Pons (tissue), 1 donor: ENCODE data around the gene KCTD2.

ENCODE experiments used
- DNase-seq: peaks from one replicate; pipeline ENCODE4 v3.0.0-alpha.2; 2016; ENCODE audit warnings: low spot score

Gene KCTD2

DNA sequence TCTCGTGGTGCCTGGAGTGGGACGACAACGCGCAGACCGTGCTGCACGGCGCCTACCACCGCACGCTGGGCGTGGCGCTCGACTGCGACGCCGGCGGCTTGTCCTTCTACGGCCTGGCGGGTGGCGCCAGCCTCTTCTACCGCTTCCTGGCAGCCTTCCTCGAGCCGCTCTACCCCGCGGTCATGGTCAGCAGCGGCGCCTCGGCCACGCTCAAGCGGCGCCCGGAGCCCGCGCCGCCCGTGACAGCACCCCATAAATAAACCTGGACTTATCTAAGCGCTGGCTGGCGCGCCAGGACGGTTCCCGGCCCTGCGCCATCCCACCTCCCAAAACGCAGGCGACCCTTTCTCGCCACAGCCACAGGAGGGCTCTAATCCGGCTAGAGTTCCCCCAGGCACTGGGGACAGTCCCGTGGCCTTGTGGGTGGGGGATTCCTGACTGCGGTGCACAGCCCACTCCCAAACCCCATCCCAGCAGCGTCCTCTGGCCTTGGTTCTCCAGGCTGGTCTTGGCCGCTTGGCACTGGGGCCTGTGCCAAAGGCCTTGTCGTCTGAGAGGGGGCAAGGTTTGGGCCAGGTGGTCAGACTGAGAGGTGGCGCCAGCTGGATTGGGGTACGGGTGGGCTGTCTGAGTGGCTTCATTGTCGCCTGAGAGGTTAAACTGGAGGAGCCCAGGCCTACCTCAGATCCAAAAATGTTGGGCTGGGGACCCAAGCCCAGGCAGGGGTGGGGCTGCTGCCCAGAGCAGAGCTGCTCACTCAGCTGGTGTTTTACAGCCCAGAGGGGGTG is 30.7 kb downstream of the KCTD2 start:
- peak; percentile 32 for DNase-seq

DNA sequence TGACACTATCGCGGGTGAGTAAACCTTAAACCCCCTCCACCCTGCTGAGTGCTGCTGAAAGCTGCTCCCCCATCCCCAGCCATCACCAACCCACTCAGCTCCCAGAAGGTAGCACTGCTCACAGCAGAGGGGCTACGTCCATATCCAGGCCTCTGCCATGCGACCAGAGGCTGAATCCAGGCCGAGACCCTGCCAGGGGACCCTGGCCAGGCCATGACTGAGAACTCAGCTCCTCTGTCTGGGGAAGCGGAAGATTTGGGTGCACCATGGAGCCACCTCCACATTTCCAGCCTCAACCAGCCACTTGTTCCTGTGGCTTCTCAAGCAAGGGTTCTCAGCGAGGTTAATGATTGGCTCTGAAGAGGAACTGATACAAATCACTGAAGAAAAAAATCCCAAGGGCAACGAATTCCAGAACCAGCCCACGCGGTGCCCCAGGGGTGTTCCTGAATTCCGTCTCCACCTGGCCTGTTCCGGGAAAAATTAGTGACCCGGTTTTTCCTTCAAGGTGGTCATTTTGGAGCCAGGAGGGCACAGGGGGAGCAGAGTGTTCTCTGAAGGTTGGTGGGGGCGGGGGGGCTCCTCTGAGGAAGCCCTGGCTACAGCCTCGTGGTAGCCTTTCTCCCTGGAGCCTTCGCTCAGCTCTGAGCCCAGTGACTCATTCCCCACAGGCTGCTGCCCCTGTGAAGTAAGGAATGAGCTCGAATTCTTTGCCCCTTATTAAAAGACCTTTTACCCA is 31.4 kb downstream of the KCTD2 start:
- no peak for DNase-seq

DNA sequence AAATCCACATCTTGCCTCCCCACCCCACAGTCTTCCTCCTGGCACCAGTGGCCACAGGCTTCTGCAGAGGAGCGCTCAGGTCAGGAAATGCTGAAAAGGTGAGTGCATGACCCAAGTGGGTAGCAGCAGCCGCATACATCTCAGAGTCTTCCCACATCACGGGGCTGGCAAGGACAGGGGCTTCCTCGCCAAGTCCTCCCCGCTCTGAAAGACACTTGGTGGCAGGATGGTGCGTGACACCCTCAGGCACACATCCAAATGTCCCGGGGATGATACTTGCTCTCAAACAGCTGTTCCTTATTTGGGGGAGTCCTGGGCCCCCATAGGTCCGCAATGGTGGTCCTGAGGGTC is 32.0 kb downstream of the KCTD2 start:
- no peak for DNase-seq

DNA sequence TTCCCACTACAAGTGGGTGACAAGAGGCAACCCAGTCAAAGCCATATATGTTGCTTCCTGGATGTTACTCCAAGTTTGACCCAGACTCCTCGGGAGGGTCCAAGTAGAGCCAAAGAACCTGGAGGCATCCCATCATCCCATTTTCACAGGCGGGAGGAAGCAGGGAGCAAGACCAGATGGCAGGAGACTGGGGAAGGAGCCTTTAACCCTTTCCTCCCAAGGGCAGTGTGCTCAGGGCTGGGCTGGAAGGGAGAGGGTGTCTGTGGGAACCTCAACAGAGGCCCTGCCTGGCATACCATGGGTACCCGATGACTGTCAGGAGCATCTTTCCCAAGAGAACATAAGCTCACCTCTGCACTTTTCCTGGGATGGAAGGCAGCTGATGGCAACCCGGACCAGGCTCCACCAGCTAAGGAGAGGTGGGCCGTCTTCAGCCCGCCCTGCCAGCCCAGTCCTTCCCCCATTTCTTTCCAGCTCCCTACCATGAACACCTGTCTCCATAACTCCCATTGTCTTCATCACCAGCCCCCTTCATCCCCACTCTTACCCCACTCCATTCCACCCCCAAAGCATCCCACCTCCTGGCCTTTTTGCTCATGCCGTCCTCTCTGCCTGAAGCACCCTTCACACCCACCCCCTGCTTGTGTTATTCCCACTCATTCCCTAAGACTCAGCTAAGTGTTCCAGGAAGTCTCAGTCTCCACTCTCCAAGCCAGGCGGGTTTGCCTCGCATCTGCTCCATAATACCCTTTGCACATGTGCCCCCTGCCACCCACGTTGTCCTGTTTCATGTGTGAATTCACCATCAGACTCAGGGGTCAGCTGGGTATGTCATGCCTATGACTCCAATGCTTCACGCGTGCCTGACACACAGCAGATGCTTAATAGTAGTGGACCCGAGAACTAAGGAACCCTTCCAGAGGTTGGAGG is 34.9 kb downstream of the KCTD2 start:
- DNase-seq, result no peak

DNA sequence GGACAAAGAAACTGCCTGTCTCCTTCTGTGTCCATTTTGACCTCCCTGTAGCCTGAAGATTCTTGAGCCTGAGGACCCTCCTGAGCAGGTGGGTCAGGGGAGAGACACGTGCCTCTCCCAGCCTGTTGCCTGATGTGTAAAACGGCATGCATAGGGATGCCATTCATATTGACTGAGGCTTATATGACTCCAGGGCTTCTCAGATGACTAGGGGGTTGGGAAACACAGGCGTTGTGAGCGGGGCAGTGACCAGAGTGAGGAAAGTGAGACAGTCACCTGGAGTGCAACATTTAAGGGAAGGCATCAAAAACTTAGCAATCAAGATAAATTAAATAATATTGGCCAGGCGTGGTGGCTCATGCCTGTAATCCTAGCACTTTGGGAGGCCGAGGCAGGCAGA is 35.7 kb downstream of the KCTD2 start:
- no peak for DNase-seq

DNA sequence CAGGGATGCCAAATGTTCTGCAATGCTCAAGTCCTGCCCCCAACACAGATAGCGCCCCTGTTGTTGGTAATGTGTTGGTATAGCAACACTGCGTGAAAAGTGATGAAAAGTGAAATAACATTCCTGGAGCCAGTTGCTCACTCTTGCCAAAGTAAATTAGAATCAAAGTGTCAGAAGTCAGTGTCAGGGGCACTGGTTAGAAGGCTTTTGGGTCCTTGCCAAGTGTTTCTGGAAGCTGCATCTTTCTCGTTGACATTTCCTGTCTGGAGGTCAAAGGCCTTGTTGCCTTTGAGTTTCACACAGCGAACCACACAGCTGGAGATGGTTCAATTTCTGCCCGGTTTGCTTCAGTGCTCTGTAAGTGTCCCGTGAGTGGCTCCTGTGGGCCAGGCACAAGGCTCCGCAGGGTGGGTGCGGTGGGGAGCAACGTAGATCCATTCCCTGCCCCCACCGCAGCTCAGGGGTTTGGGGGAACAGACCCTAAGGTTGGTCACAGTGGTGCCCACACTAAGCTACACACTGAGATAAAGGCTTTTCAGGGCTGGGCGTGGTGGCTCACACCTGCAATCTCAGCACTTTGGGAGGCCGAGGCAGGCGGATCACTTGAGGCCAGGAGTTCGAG is 37.1 kb downstream of the KCTD2 start:
- no peak for DNase-seq

DNA sequence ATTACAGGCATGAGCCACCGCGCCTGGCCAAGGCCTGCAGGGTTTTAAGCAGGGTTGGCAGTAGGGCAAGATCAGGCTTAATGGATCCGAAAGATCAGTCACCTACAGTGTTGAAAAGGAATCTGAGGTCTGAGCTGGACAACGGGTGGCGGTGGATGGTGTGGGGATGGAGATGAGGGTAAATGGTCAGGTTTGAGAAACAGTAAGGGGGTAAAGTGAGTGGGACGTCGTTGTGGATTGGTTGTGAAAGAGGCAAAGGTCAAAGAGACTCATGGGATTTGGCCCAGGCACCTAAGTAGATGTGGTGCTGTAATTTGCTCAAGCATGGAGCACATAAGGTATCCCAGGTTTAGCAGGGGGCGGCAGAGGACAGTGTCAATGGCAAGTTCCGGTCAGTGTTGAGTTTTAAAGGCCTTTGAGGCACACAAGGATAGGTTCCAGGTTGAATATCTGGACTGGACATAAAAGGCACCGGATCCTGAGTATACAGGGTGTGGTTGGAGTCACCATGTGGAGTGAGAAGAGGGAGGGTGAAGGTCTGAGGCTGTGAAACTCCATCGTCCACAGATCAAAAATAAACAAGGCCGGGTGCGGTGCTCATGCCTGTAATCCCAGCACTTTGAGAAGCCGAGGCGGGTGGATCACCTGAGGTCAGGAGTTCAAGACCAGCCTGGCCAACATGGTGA is 39.6 kb downstream of the KCTD2 start:
- DNase-seq, result no peak

DNA sequence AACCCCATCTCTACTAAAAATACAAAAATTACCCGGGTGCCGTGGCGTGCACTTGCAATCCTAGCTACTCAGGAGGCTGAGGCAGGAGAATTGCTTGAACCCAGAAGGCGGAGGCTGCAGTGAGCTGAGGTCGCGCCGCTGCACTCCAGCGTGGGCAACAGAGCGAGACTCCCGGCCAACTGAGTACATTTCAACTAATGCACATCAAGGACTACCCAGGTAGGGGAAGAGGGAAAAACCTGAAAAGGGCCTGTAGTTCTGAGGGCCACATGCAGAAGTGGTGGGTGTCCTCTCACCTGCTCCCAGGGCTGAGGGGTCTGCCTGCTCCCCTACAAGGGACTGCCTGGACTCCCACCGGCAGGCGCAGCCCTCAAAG is 40.1 kb downstream of the KCTD2 start:
- DNase-seq, result no peak

DNA sequence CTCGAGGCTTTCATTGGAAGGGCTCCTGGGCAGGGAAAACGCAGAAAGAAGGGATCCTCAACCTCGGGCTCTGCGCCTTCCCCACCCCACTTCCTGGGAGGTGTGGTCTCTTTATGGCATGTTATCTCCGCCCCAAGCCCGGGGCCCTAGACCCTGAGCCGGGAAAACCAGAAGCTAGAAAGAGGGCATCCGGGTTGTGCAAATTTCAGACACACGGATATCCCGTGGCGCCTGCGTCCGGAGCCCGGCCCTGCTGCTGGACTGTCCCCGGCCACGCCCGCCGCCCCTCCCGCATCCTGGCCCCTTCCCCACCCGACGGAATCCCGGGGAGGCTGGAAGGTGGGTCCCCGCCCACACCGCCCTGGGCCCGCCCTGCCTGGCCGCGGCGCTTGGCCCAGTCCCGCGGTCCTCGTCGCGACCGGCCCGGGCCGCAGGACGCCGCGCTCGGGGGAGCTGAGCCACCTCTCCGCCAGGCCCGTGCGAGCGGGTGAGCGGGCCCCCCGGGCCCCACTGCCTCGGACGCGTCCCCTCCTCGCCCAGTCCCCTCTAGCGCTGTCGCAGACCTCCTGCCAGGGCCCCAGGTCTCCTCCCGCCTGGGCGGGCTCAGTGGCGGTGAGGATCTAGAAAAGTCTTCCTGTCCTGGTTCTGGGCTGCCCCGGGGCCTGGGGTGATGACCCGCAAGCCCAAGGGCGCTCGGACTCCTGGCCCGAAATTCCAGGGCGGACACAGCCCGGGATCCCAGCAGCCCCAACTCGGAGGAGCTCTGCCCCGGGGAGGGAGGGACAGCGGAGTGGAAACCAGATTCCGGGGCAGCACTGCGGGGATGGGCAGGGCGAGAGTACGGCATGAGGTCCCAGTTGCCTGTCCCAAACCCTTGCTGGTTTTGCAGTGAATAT is 40.8 kb downstream of the KCTD2 start, which contains the start of gene SLC16A5:
Gene SLC16A5, plus strand, starts transcription at position 397 of the 896 bp plus-strand sequence. CDS start 5,683 bp downstream, outside the sequence.
- no peak for DNase-seq

DNA sequence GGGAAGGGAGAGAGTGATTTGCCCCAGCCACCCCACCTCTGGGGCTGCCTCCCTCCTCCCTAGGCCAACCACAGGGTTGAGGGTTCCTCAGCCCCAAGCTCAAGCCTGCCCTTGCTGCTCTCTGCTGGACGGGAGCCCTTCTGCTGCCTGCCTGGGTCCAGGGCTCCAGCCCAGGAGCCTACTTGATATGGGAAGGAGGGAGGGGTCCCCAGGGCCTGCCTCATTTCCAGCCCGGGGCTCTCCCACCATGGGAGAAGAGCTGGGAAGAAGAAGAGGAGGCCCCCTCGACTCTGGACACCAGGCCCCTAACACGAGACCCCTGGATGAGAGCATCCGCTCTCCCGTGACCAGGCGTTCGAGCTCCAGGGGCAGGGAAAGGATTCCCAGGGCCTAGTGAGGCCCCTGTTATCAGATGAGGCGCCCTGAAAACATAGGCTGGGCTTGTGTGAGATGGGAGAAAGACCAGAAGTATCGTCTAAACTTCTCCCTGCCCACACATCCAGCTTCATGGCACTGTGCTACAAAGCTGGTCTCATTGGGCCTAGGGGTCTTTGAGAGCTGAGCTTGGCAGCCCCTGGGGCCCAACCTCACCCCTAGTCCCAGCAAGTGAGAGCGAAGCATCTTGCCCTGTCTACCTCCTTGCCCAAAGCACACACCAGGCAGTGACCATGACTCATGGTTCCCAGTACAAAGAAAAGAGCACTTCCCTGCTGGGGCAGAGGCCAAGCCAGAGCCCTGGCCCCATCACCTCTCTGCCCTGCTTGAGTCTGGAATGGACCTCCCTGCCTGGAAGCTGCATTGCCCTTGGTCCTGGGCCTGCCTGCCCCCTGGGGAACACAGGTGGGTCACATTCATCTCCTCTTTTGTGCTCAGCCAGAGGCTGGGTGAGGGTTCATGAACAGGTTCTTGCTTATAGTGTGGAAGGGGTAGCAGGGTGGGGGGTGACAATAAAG is 41.7 kb downstream of the KCTD2 start:
- DNase-seq, result no peak

DNA sequence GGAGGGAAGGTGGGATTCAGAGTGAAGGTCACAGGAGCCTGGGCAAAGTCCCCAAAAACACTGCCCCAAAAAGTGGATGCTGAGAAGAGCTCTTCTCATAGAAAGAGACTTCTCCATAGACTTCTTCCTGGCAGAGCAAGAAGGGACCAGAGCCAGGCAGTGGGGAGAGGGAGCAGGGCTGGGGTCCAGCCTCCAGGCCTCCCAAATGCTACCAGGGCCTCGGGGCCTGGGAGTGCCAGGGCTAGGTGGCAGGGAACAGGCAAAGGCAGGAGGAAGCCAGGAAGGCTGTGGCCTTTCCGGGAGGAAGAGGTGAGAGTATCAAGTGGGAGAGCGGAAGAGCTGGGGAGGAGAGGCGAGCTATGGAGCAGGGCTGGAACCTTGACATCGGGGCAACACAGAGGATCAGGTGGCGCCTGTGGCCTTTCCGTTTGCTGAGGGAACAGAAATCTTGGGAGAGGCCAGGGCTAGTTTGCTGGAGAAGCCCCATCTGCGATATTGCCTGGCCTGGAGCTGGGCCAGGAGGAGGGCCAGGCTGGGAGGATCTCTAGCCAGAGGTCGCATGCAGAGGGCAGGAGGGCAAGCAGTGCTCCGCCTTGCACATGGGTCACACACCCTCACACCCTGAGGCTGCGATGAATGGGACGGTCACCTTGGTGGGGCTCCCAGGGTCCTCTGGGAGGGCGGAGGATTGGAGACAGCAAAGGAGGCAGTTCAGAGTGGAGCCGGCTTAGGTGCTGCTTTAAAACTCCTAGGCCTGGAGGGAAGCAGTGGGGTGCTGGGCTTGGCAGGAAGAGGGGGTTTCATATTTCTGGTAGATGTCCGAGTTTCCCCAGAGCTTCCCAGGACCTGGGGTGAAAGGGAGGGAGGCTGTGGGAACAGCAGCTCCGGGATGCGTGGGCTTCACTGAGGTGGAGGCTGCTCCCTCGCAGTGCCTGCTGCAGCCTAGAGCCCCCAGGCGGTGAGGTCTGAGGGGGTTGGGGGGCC is 44.1 kb downstream of the KCTD2 start:
- DNase-seq, result no peak

DNA sequence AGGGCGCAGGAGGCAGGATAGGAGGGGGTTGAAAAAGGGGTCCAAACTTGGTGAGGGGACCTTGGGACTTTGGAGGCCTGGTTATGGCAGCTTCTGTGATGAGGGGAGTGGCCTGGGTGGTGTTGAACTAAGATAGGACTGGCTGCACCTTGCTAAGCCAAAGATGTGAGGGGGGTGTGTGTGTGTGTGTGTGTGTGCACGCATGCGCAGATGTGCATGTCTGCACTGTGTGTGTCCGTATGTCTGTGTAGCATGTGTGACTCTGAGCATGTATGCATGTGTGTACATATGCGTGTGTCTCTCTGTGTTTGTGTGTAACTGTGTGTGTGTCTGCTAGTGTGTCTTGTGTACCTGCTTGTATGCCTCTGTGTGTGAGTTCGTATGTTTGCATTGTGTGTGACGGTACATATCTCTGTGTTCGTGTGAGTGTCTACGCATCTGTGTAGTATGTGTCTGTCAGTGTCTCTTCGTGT is 44.9 kb downstream of the KCTD2 start:
- DNase-seq, result no peak

DNA sequence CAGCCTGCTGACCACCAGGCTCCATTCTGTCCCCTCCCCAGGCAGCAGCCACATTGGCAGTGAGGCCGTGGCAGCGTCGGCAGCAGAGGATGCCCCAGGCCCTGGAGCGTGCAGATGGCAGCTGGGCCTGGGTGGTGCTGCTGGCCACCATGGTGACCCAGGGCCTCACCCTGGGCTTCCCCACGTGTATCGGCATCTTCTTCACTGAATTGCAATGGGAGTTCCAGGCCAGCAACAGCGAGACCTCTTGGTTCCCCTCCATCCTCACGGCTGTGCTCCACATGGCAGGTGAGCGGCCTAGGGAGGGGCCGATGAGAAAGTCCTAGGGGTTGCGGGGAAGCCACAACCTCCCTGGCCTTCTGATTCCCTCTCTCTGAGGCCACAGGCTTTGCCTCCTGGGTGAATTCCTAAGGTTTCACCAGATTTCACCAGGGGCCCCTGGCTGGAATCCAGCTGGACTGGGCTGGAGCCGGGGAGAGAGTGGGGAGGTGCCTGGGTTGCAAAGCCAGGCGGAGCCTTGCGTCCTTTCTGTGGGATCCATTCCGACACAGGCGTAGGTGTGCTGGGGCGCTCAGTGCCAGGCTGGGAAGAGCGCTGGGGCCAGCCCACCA is 46.6 kb downstream of the KCTD2 start:
- no peak for DNase-seq

DNA sequence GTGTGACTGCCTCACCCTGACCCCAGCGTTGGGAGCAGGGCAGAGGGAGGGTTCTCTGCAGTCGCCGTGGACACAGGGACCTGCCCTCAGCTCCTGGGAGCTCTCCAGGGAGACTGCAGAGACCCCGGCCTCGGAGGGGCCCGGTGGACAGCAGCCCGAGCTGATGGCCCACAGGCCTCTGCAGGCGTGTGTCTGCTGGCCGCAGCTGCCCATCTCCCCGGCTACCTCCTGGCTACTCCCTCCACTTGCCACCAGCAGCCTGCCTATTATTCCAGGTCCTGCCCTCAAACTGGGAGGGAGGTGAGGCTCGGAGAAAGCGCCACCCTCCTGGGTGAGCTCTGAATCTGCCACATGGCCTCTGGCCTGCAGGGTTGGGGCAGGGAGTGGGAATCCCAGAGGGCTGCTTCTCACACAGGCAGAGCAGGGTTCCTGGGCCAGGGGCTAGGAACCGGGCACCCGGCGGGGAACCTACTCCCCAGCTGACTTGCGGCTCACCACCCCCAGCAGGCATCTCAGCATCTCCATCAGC is 47.9 kb downstream of the KCTD2 start:
- DNase-seq, result no peak

DNA sequence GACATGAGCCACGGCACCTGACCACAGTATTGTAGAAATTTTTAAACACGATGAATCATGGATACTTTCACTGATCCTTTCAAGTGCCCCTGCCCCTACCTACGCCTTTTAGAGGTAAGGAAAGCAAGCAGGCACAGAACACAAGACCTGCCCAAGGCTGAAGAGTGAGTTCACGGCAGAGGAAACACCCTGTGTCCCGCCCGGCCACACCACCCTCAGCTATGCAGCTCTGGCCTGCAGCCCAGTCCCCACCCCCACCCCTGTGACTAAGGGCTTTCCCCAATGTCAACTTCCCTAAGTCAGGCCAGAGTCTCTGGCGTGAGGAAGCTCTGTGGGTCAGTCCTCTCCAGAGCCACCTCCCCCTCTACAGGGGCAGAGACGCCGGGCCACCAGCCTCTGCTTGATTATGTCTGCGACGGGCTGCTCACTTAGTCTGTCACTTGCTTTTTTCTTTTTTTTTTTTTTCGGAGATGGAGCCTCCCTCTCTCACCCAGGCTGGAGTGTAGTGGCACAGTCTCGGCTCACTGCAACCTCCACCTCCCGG is 49.1 kb downstream of the KCTD2 start:
- peak; percentile 45 for DNase-seq

DNA sequence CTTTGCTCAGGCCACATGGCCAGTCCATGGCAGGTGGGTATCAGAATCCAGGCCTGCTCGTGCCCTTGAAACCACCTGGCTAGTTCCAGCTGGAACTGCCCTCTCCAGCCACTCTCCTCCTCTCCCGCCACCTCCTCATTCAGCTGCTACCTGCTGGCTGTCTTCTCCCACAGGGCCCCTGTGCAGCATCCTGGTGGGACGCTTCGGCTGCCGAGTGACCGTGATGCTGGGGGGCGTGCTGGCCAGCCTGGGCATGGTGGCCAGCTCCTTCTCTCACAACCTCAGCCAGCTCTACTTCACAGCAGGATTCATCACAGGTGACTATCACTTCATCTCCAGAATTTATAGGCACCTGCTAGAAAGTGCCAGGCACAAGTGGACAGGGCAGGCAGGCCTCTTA is 50.8 kb downstream of the KCTD2 start:
- no peak for DNase-seq

DNA sequence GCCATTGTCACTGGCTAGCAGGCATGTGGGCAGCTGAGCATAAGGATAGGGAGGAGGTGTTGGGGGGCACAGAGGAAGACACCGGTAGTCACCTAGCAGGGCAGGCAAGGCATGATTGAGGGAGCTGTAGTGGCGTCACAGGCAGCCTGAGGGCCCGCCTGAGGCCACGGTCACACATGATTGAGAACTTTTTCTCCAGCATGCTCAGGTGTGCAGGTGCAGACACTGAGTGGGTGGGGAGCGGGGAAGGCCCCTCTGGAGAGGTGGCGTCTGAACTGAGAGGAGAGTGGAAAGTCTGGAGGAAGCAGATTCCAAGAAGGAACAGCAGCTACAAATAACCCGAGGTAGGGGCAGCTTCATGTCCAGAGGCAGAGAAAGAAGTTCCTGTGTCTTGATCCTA is 51.8 kb downstream of the KCTD2 start:
- no peak for DNase-seq
